Neural cell (in vitro differentiated cells): ENCODE data around the gene PSMA7. TPM values are rescaled to one million over a fixed set of nuclear protein-coding genes. Genes with fewer than 3 reads are reported as not detected.

Experiments
- H2AFZ ChIP-seq: fragments of 200-600, 300-800 bp; sonication (generic), shearing (Covaris generic); 2 replicates; pipeline ENCODE4 v1.6.0; 2014; ENCODE audit warnings: low read depth, mild to moderate bottlenecking, antibody characterized with exemption, low read length, moderate library complexity
- H3F3A ChIP-seq: fragments of 200-600 bp; shearing (Covaris generic); 2 replicates; pipeline ENCODE4 v1.6.1; 2016; ENCODE audit warnings: mild to moderate bottlenecking, moderate library complexity, mixed read lengths, antibody characterized with exemption, low read length; ENCODE audit not compliant: insufficient read depth, poor library complexity, severe bottlenecking
- H3K27ac ChIP-seq: fragments of 200-600, 300-800 bp; sonication (generic), shearing (Covaris generic); 2 replicates; pipeline ENCODE4 v1.5.1; 2014; ENCODE audit warnings: mild to moderate bottlenecking, low read length, moderate library complexity
- H3K27me3 ChIP-seq: fragments of 300-800, 200-600 bp; sonication (generic), shearing (Covaris generic); 2 replicates; pipeline ENCODE4 v1.6.0; 2014; ENCODE audit warnings: mild to moderate bottlenecking, low read depth, low read length, moderate library complexity; ENCODE audit not compliant: insufficient read depth
- H3K36me3 ChIP-seq: fragments of 300-800, 200-600 bp; sonication (generic), shearing (Covaris generic); 2 replicates; pipeline ENCODE4 v1.5.1; 2014; ENCODE audit warnings: mild to moderate bottlenecking, antibody characterized with exemption, low read length, moderate library complexity; ENCODE audit not compliant: insufficient read depth
- H3K4me2 ChIP-seq: fragments of 300-800, 200-600 bp; sonication (generic), shearing (Covaris generic); 2 replicates; pipeline ENCODE4 v1.6.0; 2014; ENCODE audit warnings: mild to moderate bottlenecking, low read length
- H3K4me3 ChIP-seq: fragments of 300-800, 200-600 bp; sonication (generic), shearing (Covaris generic); 2 replicates; pipeline ENCODE4 v1.5.1; 2014; ENCODE audit warnings: mild to moderate bottlenecking, low read length, moderate library complexity
- H3K79me2 ChIP-seq: fragments of 200-600 bp; shearing (Covaris generic); replicated peaks from 2 replicates; pipeline ENCODE4 v1.6.0; 2014; ENCODE audit warnings: mild to moderate bottlenecking, low read length, moderate library complexity; ENCODE audit not compliant: insufficient read depth
- H3K9ac ChIP-seq: fragments of 300-800, 200-600 bp; sonication (generic), shearing (Covaris generic); 2 replicates; pipeline ENCODE4 v1.6.1; 2016; ENCODE audit warnings: mild to moderate bottlenecking, low read length, mixed read lengths
- H3K9me2 ChIP-seq: fragments of 200-600 bp; shearing (Covaris generic); 2 replicates; pipeline ENCODE4 v1.6.1; 2016; ENCODE audit warnings: mild to moderate bottlenecking, low read length, mixed read lengths; ENCODE audit not compliant: insufficient read depth
- H3K9me3 ChIP-seq: fragments of 200-600, 300-800 bp; sonication (generic), shearing (Covaris generic); 2 replicates; pipeline ENCODE4 v1.6.1; 2016; ENCODE audit warnings: mild to moderate bottlenecking, mixed run types, low read length, moderate library complexity, mixed read lengths
- H4K20me1 ChIP-seq: fragments of 200-600 bp; shearing (Covaris generic); 2 replicates; pipeline ENCODE4 v1.6.1; 2016; ENCODE audit warnings: mild to moderate bottlenecking, mixed run types; ENCODE audit not compliant: insufficient read depth
- EP300 ChIP-seq: fragments of 450-650 bp; conservative IDR thresholded peaks from 2 replicates; pipeline ENCODE4 v1.6.1; 2014; ENCODE audit warnings: antibody characterized with exemption, mild to moderate bottlenecking, moderate library complexity; ENCODE audit not compliant: poor library complexity, severe bottlenecking
- EZH2 ChIP-seq: fragments of 200-600, 300-800 bp; shearing (Covaris generic), sonication (generic); IDR thresholded peaks from 2 replicates; pipeline ENCODE4 v1.6.1; 2014; ENCODE audit warnings: antibody characterized with exemption, low read length, borderline replicate concordance, mild to moderate bottlenecking; ENCODE audit not compliant: insufficient read depth, poor library complexity, severe bottlenecking
- MXI1 ChIP-seq: fragments of 450-650 bp; conservative IDR thresholded peaks from 2 replicates; pipeline ENCODE4 v1.6.1; 2014; ENCODE audit warnings: antibody characterized with exemption, mild to moderate bottlenecking; ENCODE audit not compliant: poor library complexity, severe bottlenecking
- POLR2AphosphoS5 ChIP-seq: IDR thresholded peaks from 2 replicates; pipeline ENCODE4 v1.6.1; 2012
- RAD21 ChIP-seq: fragments of 450-650 bp; conservative IDR thresholded peaks from 2 replicates; pipeline ENCODE4 v1.6.1; 2014; ENCODE audit warnings: antibody characterized with exemption, mild to moderate bottlenecking, moderate library complexity
- SMC3 ChIP-seq: fragments of 450-650 bp; conservative IDR thresholded peaks from 2 replicates; pipeline ENCODE4 v1.6.1; 2014; ENCODE audit warnings: antibody characterized with exemption, mild to moderate bottlenecking, moderate library complexity; ENCODE audit not compliant: poor library complexity
- TAF1 ChIP-seq: IDR thresholded peaks from 2 replicates; pipeline ENCODE4 v1.6.1; 2012; ENCODE audit warnings: low read depth
- polyA plus RNA-seq: library from polyadenylated mRNA; depleted of rRNA; stranded (reverse); fragments of >200 nt; gene quantifications from 2 replicates; pipeline ENCODE4 v1.2.3, GENCODE V29; 2014
- TF ChIP-seq, protein P1 (sequence below): IDR thresholded peaks from 2 replicates; pipeline ENCODE4 v1.6.1; 2012; ENCODE audit warnings: borderline replicate concordance
- TF ChIP-seq, protein P2 (sequence below): fragments of 450-650 bp; IDR thresholded peaks from 2 replicates; pipeline ENCODE4 v1.5.1; 2014; ENCODE audit warnings: antibody characterized with exemption, mild to moderate bottlenecking, moderate library complexity; ENCODE audit not compliant: poor library complexity, severe bottlenecking

PSMA7 gene
- polyA plus RNA-seq, 1 donor from 2014 or later: 874 TPM

DNA sequence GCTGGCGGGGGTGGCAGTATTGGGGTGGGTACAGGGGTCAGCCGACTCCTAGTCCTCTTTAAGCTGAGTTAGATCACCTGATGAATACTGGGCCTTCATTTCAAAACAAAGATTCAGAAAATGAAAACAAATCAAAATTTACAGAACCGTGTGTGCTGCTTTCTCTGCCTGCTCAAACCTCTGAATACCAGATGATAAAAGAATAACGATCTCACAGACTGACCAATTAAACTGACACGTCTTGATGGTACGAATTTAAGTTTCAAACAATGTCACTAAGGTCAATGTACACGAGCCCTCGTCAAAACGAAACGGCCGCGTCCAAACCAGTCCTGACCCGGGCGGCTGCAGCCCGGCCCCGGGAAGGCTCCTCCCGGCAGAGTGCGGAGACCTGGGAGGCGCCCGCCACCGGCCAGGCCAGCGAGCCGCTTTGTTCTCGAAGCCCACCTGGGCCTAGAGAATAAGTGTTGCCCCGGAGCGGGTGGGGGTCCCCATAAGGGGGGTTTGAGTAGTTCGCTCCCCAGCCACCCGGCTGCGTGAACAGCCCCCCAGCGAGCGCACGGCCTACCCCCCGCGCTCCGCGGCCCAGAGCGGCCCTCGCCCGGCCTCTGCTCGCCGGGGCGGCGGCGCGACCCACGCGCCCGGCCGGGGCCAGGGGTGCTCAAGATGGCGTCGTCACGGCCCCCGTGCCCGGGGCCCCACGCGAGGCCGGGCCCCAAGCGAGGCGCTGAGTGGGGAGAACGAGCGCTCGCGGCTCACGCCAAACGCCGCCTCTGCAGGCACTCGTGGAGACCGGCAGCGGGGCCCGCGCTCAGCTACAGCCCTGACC is 728 bp downstream of the PSMA7 start:
- H3K27ac ChIP-seq: peak overlapping the region; percentile 88
- H3K9me2 ChIP-seq: no peaks in the 10 kb centered on the region
- peaks cover 10% of the 10 kb centered on the region for H3K36me3 ChIP-seq
- no peak for TF ChIP-seq MXI1
- TF ChIP-seq TAF1: no peak
- no peak for TF ChIP-seq EP300
- no peak for TF ChIP-seq SMC3
- TF ChIP-seq, protein P1, sequence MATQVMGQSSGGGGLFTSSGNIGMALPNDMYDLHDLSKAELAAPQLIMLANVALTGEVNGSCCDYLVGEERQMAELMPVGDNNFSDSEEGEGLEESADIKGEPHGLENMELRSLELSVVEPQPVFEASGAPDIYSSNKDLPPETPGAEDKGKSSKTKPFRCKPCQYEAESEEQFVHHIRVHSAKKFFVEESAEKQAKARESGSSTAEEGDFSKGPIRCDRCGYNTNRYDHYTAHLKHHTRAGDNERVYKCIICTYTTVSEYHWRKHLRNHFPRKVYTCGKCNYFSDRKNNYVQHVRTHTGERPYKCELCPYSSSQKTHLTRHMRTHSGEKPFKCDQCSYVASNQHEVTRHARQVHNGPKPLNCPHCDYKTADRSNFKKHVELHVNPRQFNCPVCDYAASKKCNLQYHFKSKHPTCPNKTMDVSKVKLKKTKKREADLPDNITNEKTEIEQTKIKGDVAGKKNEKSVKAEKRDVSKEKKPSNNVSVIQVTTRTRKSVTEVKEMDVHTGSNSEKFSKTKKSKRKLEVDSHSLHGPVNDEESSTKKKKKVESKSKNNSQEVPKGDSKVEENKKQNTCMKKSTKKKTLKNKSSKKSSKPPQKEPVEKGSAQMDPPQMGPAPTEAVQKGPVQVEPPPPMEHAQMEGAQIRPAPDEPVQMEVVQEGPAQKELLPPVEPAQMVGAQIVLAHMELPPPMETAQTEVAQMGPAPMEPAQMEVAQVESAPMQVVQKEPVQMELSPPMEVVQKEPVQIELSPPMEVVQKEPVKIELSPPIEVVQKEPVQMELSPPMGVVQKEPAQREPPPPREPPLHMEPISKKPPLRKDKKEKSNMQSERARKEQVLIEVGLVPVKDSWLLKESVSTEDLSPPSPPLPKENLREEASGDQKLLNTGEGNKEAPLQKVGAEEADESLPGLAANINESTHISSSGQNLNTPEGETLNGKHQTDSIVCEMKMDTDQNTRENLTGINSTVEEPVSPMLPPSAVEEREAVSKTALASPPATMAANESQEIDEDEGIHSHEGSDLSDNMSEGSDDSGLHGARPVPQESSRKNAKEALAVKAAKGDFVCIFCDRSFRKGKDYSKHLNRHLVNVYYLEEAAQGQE: no peak
- no peak for TF ChIP-seq POLR2AphosphoS5
- TF ChIP-seq, protein P2, sequence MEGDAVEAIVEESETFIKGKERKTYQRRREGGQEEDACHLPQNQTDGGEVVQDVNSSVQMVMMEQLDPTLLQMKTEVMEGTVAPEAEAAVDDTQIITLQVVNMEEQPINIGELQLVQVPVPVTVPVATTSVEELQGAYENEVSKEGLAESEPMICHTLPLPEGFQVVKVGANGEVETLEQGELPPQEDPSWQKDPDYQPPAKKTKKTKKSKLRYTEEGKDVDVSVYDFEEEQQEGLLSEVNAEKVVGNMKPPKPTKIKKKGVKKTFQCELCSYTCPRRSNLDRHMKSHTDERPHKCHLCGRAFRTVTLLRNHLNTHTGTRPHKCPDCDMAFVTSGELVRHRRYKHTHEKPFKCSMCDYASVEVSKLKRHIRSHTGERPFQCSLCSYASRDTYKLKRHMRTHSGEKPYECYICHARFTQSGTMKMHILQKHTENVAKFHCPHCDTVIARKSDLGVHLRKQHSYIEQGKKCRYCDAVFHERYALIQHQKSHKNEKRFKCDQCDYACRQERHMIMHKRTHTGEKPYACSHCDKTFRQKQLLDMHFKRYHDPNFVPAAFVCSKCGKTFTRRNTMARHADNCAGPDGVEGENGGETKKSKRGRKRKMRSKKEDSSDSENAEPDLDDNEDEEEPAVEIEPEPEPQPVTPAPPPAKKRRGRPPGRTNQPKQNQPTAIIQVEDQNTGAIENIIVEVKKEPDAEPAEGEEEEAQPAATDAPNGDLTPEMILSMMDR: no peak
- TF ChIP-seq RAD21: no peak
- TF ChIP-seq EZH2: no peak
- H4K20me1 ChIP-seq: peaks cover 51% of the 10 kb centered on the region
- H3K9me3 ChIP-seq: no peaks in the 10 kb centered on the region
- H3K4me3 ChIP-seq: peak overlapping the region; percentile 90
- peaks cover 73% of the 10 kb centered on the region for H3K79me2 ChIP-seq
- H2AFZ ChIP-seq: no peak overlapping the region
- no peaks in the 10 kb centered on the region for H3K27me3 ChIP-seq
- H3K9ac ChIP-seq: peak overlapping the region; percentile 84
- peaks cover 7% of the 10 kb centered on the region for H3F3A ChIP-seq
- H3K4me2 ChIP-seq: peak overlapping the region; percentile 88

DNA sequence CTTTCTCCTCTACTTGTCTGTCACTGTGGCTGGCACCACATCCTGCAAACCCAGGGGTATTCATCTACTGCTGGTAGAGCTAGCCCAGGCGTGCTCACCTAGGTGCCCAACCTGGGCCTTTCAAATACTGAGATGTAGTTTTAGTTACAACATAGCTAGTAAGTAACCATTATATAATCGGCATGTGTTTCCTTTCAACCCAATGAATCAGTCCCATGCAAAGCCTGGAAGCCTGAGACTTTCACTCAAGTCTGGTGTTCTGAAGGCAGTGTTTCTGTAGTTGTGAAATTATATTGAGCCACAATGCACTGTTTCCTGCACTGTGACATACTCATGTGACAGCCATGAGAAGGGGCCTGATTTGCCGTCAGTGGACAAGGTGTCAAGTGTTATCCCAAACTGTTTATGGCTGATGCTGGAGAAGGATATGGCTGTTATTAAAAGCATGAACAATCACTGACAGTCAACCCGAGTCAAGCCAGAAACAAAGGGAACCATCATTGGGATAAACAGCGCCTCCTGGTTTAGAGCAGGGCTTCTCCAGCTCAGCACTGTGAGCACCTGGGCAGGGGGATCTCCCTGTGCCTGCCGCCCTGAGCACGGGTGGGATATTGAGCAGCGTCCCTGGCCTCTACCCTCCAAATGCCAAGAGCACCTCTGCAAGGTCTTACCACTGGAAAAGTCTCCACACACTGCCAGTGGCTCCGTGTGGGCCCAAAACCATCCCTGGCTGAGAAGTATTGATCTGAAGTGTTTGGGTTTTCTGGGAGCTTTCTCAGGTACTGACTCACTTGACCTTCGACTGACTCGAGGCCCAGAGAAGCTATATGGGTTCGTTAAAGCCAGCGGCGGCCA is 1.6 kb downstream of the PSMA7 start:
- Histone ChIP-seq H3F3A (peaks cover 7% of the 10 kb centered on the region), H3K9ac (peak overlapping the region; percentile 84), H3K36me3 (peaks cover 10% of the 10 kb centered on the region), H3K9me2 (no peaks in the 10 kb centered on the region), H3K4me2 (peak overlapping the region; percentile 88), H3K27ac (peak overlapping the region; percentile 88), H3K4me3 (peak overlapping the region; percentile 90), H3K9me3 (no peaks in the 10 kb centered on the region), H2AFZ (no peak overlapping the region), H3K27me3 (no peaks in the 10 kb centered on the region), H3K79me2 (peaks cover 64% of the 10 kb centered on the region), H4K20me1 (peaks cover 50% of the 10 kb centered on the region)
- TF ChIP-seq EP300 (no peak), MXI1 (peak; percentile 20), POLR2AphosphoS5 (peak; percentile 34), RAD21 (no peak), EZH2 (no peak), TAF1 (no peak), SMC3 (peak; percentile 61)
- TF ChIP-seq, protein P2: peak; percentile 62
- TF ChIP-seq, protein P1: no peak
